NCI-H1417 (cell line): ENCODE data around the gene ICAM1.

ENCODE experiments used
- DNase-seq, 3 experiments: peaks; one replicate each; lab custom pipeline; 2025; lab: John Stamatoyannopoulos, UW

ICAM1 gene

DNA sequence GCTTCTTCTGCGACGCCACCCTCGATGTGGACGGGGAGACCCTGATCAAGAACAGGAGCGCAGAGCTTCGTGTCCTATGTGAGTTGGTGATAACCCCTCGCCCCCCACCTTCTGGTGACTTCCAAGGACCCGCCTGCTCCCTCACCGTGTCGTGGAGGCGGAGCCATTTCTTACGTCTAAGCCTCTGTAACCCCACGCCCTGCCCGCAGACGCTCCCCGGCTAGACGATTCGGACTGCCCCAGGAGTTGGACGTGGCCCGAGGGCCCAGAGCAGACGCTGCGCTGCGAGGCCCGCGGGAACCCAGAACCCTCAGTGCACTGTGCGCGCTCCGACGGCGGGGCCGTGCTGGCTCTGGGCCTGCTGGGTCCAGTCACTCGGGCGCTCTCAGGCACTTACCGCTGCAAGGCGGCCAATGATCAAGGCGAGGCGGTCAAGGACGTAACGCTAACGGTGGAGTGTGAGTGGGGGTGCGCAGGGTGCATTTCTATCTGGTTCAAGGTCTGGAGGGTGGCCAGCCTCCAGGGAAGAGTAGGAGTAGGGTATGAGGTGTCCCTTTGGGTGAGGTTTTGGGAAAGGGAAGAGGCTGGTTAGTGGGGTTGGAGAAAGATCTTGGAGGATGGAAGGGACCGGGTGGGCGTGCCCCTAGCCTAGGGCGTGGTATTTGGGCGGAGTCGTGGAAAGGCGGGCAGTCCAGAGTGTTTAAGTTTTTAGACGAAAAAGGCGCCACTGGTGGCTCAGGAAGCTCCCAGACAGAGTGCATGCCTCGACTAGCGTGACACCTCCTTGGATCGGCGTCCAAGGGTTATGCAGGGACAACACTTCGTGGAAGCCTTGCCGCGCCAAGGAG is 22.1 kb downstream of the ICAM1 start:
- no peak for DNase-seq

GRCh38 chr19:10293637-10294367 is 22.9 kb downstream of the ICAM1 start:
- DNase-seq, result no peak

GRCh38 chr19:10294368-10294697 is 23.4 kb downstream of the ICAM1 start:
- DNase-seq, result no peak

DNA sequence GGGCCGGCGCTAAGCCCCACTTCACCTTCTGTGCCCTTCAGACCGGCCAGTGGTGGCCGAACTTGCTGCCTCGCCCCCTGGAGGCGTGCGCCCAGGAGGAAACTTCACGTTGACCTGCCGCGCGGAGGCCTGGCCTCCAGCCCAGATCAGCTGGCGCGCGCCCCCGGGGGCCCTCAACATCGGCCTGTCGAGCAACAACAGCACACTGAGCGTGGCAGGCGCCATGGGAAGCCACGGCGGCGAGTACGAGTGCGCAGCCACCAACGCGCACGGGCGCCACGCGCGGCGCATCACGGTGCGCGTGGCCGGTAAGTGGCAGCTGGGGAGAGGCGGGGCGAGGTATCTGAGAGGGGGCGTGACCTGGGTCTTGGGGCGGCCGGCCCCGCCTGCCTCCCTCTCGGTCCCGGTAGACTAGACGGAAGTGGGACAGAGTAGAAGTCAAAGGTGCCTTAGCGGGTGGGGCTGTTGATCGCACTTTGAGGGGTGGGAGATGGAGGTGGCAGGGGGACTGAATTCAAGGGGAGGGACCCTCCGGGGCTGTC is 24.5 kb downstream of the ICAM1 start:
- DNase-seq, result no peak

GRCh38 chr19:10295847-10296591 is 25.1 kb downstream of the ICAM1 start:
- DNase-seq, result no peak

- no peak for DNase-seq
These were observed 28.9 kb downstream of the ICAM1 start for GRCh38 chr19:10299545-10300458.

DNA sequence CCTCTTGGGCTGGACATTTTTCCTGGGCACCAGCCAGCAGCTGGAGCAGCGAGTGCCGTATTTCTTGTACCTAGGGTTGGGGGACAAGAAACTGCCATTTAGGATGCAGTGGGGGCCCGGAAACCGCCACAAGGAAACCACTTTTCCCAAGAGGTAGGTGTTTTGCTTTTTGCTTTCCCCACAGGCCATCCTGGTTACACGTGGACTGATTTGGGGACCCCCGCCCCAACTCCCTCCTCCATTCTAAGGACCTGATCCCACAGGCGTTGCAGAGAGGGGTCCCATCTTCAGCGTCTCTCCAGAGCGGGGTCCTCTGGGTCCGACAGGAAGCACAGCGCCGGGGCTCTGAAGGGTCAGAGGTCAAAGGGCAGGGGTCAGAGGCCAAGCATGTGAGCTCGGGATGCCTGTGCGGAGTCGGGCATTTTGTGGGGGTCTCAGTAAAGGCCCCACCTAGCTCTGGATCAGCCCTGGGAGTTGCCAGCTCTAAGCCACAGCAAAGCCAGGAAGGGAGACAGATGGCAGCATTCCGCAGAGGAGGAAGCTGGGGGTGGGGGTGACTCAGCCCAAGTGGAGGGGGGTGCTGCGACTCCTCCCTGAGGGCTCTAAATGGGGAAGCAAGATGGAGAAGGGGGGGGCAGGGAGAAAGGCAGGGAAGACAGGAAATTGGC is 34.4 kb downstream of the ICAM1 start:
- no peak for DNase-seq

DNA sequence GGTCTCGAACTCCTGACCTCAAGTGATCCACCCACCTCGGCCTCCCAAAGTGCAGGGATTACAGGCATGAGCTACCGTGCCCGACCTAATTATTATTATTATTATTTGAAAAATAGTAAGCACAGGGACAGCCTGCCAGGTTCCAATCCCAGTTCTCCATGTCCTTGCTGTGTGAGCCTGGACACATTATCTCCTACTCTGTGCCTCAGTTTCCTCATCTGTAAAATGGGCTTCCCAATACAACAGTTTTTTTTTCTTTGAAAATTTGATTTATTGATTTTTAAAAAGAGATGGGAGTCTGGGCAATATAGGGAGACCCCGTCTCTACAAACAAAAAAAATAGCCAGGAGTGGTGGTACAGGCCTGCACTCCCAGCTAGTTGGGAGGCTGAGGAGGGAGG is 35.4 kb downstream of the ICAM1 start:
- no peak for DNase-seq

GRCh38 chr19:10309423-10309822 is 38.5 kb downstream of the ICAM1 start, which contains the start of gene ZGLP1:
ZGLP1 (minus strand) TSS chr19:10309815.
- no peak for DNase-seq

DNA sequence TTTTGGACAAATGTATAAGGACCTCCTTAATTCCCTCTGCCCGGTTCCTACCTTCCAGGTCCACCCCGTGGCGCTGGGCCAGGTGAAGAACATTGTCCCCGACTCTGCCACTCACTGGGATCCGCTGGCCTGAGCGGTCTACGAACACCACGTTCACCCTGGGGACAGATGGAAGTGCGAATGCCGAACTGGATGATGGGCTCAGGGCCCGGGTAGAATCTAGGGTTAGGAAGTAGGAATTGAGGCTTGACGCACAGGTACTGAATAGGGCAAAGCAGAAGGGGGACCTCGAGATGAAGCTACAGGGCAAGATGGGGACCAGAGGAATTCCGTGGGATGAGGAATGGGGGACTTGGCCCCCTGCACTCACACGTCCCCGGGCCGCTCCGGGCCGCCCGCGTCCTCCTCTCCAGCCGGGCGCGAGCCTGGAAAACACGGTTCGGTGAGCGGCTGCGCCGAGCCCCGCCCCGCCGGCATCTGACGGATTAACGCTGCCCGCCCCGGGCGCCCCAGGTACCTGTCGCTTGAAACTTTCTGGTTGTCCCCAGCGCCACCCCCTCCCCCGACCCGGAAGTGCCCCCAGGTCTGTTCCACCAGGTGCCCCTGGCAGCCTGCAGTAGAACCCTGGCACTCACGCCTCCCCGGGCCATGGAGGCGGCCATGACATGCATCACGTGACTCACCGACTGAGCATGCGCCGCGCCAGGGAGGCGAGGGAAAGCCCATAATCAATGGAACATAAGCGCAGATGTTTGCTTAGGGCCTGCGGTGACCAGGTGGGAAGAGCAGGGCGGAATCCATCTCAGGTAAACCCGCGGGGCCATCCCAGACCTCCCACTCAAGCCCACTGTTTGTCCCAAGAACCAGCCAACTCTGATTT is 44.7 kb downstream of the ICAM1 start, which contains the start of gene FDX2:
FDX2 (minus strand) TSS at position 681 of the 880 bp plus-strand sequence; CDS start at position 662, 19 bp downstream.
- DNase-seq, result peak; percentile 65 to 98 (median 92)

DNA sequence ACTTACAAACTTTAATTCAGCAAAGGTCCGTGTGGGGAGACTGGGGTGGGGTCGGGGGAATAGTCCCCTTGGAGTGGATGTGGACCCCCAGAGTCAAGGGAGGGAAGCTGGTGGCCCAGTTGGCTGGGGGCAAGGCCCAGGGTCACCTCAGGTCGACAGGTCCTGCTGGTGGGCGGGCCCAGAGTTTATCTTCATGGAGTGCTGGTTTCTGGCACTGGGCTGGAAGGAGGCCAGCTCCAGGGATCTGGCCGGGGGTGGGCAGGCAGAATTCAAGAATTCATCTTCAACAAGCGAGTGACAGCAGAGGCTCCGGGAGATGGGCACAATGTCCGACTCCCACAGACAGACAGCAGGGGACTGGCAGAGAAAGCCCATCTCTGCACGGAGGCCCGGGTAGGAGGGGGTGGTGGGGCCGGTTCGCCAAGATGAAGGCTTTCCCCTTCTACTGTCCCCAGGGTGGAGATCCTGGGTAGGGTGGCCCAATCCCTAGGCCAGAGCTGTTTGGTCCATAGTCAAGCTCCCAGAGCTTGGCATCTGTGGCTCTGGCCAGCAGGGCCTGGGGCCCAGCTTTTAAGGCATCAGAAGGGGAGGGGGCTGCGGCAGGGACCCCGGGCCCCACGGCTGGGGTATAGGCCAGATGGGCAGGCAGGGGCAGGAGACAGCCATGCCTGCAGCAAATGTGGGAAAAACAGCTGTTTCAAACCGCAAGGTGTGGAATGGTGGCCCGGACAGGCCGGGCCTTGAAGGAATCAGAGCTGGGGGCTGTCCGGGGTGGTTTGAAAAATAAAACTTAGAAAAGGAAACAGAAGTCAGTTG is 45.5 kb downstream of the ICAM1 start:
- DNase-seq, result no peak

- no peak for DNase-seq
These were observed 46.3 kb downstream of the ICAM1 start for GRCh38 chr19:10317045-10317856.

- no peak for DNase-seq
These were observed 47.0 kb downstream of the ICAM1 start for GRCh38 chr19:10317857-10318462.

GRCh38 chr19:10318807-10319682 is 48.1 kb downstream of the ICAM1 start:
- no peak for DNase-seq

DNA sequence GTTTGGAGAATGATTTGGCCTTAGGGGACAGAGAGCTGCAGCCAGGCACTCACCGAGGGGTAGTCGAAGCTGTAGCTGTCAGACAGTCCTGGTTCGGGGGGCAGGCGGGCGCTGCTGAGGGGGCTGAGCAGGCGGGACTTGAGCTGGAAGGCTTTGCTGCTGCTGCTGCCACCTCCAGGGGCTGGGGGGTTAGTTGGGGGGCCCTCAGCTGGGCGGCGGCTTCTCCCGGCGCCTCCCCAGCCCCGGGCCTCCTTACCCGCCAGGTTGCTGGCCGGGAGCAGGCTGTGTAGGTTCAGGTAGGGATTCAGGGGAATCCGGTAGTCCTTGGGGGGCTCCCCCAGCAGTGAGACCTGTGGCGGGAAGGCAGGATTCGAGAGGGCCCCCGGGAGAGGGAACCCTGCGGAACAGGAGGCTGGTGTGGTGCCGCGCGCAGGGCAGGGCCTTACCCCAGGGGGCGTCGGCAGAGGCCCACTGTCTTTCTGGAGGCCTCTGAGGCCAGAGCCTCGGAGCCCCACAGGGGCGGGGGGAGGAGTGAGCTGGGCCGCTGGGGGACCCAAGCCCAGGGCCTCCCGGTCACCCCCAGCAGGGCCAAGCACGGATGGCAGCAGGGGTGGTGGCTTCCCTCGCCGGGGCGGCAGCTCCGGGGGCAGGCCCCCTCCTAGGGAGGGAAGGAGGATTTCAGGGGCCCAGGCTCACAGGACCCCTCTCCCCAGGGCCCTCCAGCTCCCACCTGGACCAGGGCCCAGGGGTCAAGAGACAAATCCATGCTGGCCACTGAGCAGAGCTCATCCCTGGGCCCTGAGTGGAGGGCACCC is 49.9 kb downstream of the ICAM1 start:
- DNase-seq, result no peak

DNA sequence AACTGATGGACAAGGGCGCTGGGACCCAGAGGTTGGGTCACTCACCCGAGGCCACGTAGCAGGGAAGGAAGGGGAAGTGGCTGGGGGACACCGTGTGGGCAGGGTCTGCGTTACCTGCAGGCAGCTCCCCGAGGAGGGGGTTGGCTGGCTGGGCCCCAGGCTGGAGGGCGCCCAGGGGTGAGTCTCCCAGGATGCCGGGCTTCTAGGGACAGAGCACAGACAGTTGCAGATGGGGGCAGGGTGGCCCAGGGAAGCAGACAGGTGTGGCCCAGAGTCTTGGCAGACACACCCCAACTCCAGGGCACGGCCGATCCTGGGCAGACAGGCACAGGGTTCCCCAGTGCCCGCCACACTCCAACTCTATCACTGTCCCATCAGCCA is 50.5 kb downstream of the ICAM1 start:
- no peak for DNase-seq
